Thyroid gland (tissue), 4 donors: ENCODE data around the gene CCDC136. TPM values are rescaled to one million over a fixed set of nuclear protein-coding genes. Genes with fewer than 3 reads are reported as not detected.

Experiments used
- DNase-seq, 2 donors: peaks; one replicate each; pipeline ENCODE4 v3.0.0-alpha.2; 2019
- H3K27ac ChIP-seq, 3 donors: fragments of 200-600 bp; sonication (generic); 1 replicate in 2 of 3; 2 replicates in 1 of 3; pipeline ENCODE4 v1.5.1; 2016 to 2019; ENCODE audit warnings: mild to moderate bottlenecking in 1 of 3, moderate library complexity in 1 of 3
- H3K27me3 ChIP-seq: fragments of 200-600 bp; sonication (generic); one replicate; pipeline ENCODE4 v1.5.1; 2019
- H3K36me3 ChIP-seq, 2 donors: fragments of 200-600 bp; sonication (generic); one replicate each; pipeline ENCODE4 v1.5.1; 2016 to 2019
- H3K4me1 ChIP-seq, 2 donors: fragments of 200-600 bp; sonication (generic); one replicate each; pipeline ENCODE4 v1.5.1; 2017 to 2019
- H3K4me3 ChIP-seq, 3 donors: fragments of 200-600 bp; sonication (generic); replicated peaks in 1 of 3; 1 replicate in 2 of 3; 2 replicates in 1 of 3; pipeline ENCODE4 v1.5.1; 2016; ENCODE audit warnings: mild to moderate bottlenecking in 1 of 3
- H3K9me3 ChIP-seq: fragments of 200-600 bp; sonication (generic); one replicate; pipeline ENCODE4 v1.5.1; 2017
- CTCF ChIP-seq, 6 experiments: fragments of 200-600 bp in 3 of 6; fragments of 450-650 bp in 3 of 6; sonication (generic) in 3 of 6; IDR thresholded peaks; one replicate each; pipeline ENCODE4 v1.5.1; 2016 to 2019; ENCODE audit warnings: antibody characterized with exemption in 6 of 6, mild to moderate bottlenecking in 2 of 6, inconsistent platforms in 1 of 6, moderate library complexity in 1 of 6
- POLR2A ChIP-seq, 2 donors: fragments of 450-650 bp; IDR thresholded peaks; one replicate each; pipeline ENCODE4 v1.6.1; 2017; ENCODE audit warnings: antibody characterized with exemption in 2 of 2, mild to moderate bottlenecking in 2 of 2, moderate library complexity in 1 of 2
- WGBS, 2 donors: methylation state at CpG; one replicate each; pipeline ENCODE4 v1.1.5; 2017; 5-methylcytosine and 5-hydroxymethylcytosine counted together
- intact Hi-C: fragments of 100-400 bp; cut with DNase I; formaldehyde crosslinking; loops from one replicate; pipeline ENCODE4 v1.15.1; 2023
- total RNA-seq, 4 donors: library from RNA; depleted of rRNA; stranded (reverse); fragments of >200 nt; gene quantifications; one replicate each; pipeline ENCODE4 v1.2.3, GENCODE V29; 2016

Gene CCDC136
- total RNA-seq, 4 donors from 2014 or later, result 4.4 to 4.9 (median 4.6) TPM

GRCh38 chr7:128849804-128850490, 58.2 kb downstream of the CCDC136 start:
- DNase-seq, result no peak
- H3K4me1 ChIP-seq, result no peaks in the 10 kb centered on the region
- no peak overlapping the region for H3K27ac ChIP-seq
- 93 to 95% methylated on average over 16 to 17 of the region's 18 CpGs for WGBS, 2 donors
- intact Hi-C loops, result no loop called here
- no peaks in the 10 kb centered on the region for H3K27me3 ChIP-seq
- TF ChIP-seq POLR2A (IDR thresholded peaks at IDR 0.05) (no peak), CTCF (IDR thresholded peaks at IDR 0.05) (no peak)
- no peaks in the 10 kb centered on the region for H3K9me3 ChIP-seq
- H3K4me3 ChIP-seq, result no peak overlapping the region
- H3K36me3 ChIP-seq, result no peaks in the 10 kb centered on the region

GRCh38 chr7:128852537-128853254, 60.9 kb downstream of the CCDC136 start:
- no peak for DNase-seq
- intact Hi-C loops, result no loop called here
- no peak overlapping the region for H3K27ac ChIP-seq
- H3K4me3 ChIP-seq, result no peak overlapping the region
- WGBS, 2 donors, result 85 to 91% methylated on average over 16 to 28 of the region's 28 CpGs
- H3K27me3 ChIP-seq, result no peaks in the 10 kb centered on the region
- TF ChIP-seq CTCF (IDR thresholded peaks at IDR 0.05) (no peak), POLR2A (IDR thresholded peaks at IDR 0.05) (no peak)
- H3K36me3 ChIP-seq, result no peaks in the 10 kb centered on the region
- no peaks in the 10 kb centered on the region for H3K9me3 ChIP-seq
- H3K4me1 ChIP-seq, result no peaks in the 10 kb centered on the region

- no peak for TF ChIP-seq CTCF (IDR thresholded peaks at IDR 0.05)
- no peak for TF ChIP-seq POLR2A (IDR thresholded peaks at IDR 0.05)
- DNase-seq, result no peak
- 91 to 94% methylated on average over 3 to 15 of the region's 23 CpGs for WGBS, 2 donors
- Histone ChIP-seq H3K27ac (no peak overlapping the region), H3K9me3 (no peaks in the 10 kb centered on the region), H3K27me3 (no peaks in the 10 kb centered on the region), H3K36me3 (no peaks in the 10 kb centered on the region), H3K4me1 (peaks cover 0 to 1% of the 10 kb centered on the region in 2 donors), H3K4me3 (no peak overlapping the region)
- intact Hi-C loops, result no loop called here
These were observed 62.0 kb downstream of the CCDC136 start for GRCh38 chr7:128853799-128854198.

DNA sequence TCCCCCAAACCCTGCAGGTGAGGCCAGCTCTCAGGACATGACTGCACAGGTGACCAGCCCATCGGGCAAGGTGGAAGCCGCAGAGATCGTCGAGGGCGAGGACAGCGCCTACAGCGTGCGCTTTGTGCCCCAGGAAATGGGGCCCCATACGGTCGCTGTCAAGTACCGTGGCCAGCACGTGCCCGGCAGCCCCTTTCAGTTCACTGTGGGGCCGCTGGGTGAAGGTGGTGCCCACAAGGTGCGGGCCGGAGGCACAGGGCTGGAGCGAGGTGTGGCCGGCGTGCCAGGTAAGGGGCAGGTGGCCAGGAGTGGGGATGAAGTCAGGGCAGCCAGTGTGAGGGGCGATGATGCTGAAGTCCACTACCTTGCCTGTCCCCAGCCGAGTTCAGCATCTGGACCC, 62.6 kb downstream of the CCDC136 start:
- TF ChIP-seq CTCF (IDR thresholded peaks at IDR 0.05) (no peak), POLR2A (IDR thresholded peaks at IDR 0.05) (no peak)
- DNase-seq, result no peak
- H3K36me3 ChIP-seq, result no peaks in the 10 kb centered on the region
- peaks cover 0 to 7% of the 10 kb centered on the region in 2 donors for H3K4me1 ChIP-seq
- no peaks in the 10 kb centered on the region for H3K9me3 ChIP-seq
- 94 to 97% methylated on average over 19 to 21 of the region's 21 CpGs for WGBS, 2 donors
- H3K4me3 ChIP-seq, result no peak overlapping the region
- intact Hi-C loops, result no loop called here
- no peaks in the 10 kb centered on the region for H3K27me3 ChIP-seq
- H3K27ac ChIP-seq, result no peak overlapping the region

DNA sequence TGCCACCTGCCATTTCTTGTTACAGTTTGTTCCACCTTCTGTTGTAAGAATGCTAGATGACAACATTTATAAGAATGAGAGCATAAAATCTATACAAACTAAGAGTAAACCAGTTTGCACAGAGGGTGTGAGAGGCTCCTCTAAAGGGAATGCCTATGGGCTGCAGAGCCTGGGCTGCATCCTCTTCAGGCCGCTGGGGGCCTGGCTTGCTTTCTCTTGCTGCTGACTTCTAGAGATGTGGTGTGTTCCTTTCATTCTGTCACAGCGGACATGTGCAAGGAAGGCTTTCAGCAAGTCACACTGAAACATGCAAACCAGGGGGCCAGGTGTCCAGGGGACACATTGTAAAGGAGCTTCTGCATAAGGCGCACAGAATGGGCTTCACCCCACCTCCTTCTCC, 63.8 kb downstream of the CCDC136 start:
- TF ChIP-seq POLR2A (IDR thresholded peaks at IDR 0.05), result no peak
- no peak for TF ChIP-seq CTCF (IDR thresholded peaks at IDR 0.05)
- 90 to 92% methylated on average over 3 of the region's 3 CpGs for WGBS, 2 donors
- intact Hi-C loops, result no loop called here
- H3K4me1 ChIP-seq, result peaks cover 0 to 15% of the 10 kb centered on the region in 2 donors
- H3K9me3 ChIP-seq, result no peaks in the 10 kb centered on the region
- no peaks in the 10 kb centered on the region for H3K36me3 ChIP-seq
- no peaks in the 10 kb centered on the region for H3K27me3 ChIP-seq
- H3K4me3 ChIP-seq, result no peak overlapping the region
- H3K27ac ChIP-seq, result no peak overlapping the region
- no peak for DNase-seq
